ENCODE results near the gene PLD2.
"Not testable (repeated sequence)": the region's sequence is repeated elsewhere in the genome, so short reads cannot be mapped to it uniquely, and the experiment has no call there.

The PLD2 gene

GRCh38 chr17:4789951-4790704 lies 16.8 kb upstream of the PLD2 start:
- DNase-seq: peak; percentile 54 to 88 (median 68)

DNA sequence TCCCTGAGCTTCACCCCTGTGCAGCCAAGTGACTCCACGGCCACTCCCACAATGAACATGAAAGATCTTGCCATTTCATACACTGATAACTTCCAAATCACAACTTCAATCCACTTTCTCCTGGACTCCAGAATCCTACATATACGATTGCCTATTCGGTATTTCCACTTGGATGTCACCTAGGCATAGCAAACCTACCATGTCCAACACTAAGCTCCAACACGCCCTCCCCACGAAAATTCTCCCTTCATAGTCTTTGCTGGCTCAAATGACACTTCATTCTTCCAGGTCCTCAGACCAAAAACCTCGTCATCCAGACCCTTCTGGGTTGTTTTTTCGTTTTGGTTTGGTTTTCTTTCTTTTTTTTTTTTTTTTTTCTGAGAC lies 16.3 kb upstream of the PLD2 start:
- DNase-seq: no peak

GRCh38 chr17:4795168-4795567 lies 11.8 kb upstream of the PLD2 start:
- no peak for DNase-seq

DNA sequence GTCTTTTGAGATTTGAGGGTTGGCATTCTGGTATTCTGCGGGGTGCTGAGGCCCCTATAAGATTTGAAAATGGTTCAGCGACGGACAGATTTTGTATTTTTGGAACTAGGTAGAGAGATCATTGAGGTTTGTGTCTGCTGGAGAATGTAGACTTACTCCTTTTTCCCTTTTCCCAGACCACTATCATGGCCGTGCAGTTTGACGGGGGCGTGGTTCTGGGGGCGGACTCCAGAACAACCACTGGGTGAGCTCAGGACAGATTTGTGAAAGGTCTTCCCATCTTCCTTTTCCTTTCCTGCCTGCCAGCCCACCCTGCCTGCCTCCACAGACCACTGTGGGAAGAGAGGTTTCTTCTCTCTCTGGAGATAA lies 10.4 kb upstream of the PLD2 start:
- no peak for DNase-seq

GRCh38 chr17:4800462-4801196 lies 6.3 kb upstream of the PLD2 start:
- no peak for DNase-seq

GRCh38 chr17:4802228-4802627 lies 4.7 kb upstream of the PLD2 start, which contains the start of gene C17orf114:
TSS of gene C17orf114 (minus strand) at chr17:4802328.
- no peak for DNase-seq

DNA sequence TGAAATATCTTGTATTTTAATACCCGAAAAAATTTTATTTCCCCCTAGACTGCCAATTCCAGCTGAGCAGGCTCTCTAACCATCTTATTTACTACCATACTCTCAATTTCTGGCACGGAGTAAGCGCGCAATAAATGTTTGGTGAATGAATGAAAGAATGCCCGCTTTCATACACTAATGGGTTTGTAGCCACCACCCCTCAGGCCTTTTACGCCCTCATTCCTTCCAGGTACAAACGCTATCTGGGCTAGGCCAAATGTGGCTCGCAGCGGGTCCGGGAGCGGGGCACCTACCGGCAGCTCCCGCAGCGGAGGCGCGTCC lies 536 bp upstream of the PLD2 start:
- no peak for DNase-seq

DNA sequence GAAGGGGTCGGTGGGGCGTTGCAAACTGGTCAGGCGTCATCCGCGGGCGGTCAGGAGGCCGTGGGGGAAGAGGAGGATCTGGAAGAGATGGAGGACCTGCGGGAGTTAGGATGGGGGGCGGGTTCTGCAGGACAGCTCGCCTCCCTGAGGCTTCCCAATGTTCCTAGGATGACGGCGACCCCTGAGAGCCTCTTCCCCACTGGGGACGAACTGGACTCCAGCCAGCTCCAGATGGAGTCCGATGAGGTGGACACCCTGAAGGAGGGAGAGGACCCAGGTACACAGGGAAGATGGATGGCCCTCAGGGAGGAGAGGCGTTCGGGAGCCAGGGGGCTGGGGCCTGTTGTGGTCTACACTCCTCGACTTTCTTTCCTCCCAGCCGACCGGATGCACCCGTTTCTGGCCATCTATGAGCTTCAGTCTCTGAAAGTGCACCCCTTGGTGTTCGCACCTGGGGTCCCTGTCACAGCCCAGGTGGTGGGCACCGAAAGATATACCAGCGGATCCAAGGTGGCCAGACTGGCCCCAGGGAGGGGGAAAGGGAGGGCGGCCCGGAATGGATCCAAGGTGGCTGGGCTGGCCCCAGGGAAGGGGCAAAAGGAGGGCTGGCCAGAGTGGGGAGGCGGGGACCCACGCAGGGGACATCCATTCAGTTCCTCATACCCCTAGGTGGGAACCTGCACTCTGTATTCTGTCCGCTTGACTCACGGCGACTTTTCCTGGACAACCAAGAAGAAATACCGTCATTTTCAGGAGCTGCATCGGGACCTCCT lies 839 bp downstream of the PLD2 start:
- DNase-seq: no peak

DNA sequence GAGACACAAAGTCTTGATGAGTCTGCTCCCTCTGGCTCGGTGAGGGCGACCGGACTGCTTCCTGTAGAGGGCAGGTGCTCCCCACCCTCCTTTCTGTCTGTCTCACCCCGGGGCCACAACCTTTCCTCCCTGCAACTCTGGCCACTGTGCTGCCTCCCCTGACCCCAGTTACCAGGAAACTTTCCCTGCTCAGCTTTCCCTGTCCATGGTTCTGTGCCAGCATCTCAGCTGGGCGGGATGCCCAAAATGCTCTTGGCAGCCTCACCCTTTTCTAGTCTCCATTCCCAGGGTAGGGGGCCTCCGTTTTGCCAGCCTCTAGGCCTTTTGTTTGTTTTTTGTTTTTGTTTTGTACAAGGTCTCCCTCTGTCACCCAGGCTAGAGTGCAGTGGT lies 1.4 kb downstream of the PLD2 start:
- no peak for DNase-seq

GRCh38 chr17:4810696-4811290 lies 3.8 kb downstream of the PLD2 start:
- no peak for DNase-seq

DNA sequence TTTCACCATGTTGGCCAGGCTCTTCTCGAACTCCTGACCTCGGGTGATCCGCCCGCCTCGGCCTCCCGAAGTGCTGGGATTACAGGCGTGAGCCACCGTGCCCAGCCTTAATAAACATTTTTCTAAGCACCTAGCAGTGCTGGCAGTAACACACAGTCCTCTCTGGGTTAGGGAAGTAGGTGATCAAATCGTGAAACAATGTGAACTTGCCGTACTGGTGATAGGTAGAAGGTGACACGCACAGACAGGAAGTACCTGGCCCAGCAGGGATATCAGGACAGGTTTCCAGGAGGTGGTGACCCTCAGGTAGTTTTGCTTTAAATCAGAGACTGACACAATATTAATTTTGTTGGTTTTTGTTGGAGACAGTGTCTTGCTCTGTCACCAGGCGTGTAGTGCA lies 4.5 kb downstream of the PLD2 start:
- DNase-seq: no peak

DNA sequence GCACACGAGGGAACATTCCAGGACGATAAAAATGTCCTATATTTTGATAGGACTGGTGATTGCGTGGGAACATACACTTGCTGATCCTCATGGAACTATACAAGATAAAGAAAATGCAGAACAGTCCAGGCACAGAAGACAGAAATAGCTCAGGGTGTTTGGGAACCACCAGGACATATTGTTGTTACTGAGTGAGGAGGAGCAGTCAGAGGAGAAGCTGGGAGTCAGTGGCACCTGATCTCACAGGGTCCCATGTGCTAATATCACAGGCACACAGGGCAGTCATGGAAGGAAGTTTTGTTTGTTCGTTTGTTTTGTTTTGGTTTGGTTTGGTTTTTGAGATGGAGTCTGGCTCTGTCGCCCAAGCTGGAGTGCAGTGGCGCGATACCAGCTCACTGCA lies 5.7 kb downstream of the PLD2 start:
- no peak for DNase-seq

DNA sequence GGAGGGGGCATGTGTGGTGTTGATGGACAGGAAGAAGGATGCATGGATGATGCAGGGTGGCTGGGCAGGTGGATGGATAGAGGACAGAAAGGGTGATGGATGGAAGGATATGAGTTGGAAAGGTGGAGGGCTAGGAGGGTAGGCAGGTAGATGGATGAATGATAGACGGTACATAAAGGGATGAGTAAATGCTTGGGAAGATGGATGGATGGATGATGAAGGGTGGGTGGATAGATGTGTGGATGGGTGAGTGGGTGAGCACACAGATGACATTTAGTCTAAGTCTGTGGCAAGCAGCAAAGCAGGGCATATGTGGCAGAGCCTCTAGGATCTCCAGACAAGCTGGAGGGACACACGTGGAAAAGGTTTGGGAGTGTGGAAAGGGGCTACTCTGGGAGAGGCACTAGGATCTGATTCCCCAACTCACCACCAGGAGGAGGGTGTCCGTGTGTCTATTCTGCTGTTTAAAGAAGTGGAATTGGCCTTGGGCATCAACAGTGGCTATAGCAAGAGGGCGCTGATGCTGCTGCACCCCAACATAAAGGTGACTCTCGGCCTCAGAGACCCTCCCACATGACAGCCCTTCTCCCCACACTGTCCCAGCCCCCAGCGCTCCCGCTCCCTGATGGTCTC lies 8.2 kb downstream of the PLD2 start:
- no peak for DNase-seq

DNA sequence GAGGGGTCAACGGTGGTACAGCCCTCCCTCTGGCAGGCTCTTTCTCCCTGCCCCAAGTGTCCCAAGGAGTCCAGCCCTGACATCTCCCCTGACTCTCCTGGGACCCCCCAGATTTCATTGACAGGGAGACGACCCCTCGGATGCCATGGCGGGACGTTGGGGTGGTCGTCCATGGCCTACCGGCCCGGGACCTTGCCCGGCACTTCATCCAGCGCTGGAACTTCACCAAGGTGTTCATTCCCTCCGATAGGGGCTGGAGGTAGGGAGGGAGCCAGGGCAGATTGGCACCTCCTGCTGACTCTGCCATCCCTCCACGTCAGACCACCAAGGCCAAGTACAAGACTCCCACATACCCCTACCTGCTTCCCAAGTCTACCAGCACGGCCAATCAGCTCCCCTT lies 9.9 kb downstream of the PLD2 start:
- DNase-seq: no peak

- no peak for DNase-seq
These were observed 11.3 kb downstream of the PLD2 start for GRCh38 chr17:4818276-4818675.

DNA sequence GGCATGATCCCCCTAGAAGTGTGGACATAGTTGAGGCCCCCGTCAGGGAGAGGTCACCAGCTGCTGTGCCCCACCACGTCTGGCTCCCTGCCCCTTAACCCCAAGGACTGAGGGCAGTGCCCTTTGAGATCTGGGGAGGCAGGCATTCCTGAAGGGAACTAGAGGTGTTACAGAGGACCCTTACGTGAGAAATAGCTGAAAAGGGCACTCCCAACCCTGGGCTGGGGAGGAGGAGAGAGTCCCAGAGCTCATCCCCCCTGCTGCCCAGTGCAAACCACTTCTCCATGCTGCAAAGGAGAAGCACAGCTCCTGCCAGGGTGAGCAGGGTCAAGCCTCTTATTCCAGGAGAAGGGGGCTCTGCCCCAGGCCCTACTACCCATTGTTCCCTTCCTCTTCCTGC lies 15.9 kb downstream of the PLD2 start:
- DNase-seq: no peak

- no peak for DNase-seq
These were observed 16.6 kb downstream of the PLD2 start for GRCh38 chr17:4823373-4824089.

DNA sequence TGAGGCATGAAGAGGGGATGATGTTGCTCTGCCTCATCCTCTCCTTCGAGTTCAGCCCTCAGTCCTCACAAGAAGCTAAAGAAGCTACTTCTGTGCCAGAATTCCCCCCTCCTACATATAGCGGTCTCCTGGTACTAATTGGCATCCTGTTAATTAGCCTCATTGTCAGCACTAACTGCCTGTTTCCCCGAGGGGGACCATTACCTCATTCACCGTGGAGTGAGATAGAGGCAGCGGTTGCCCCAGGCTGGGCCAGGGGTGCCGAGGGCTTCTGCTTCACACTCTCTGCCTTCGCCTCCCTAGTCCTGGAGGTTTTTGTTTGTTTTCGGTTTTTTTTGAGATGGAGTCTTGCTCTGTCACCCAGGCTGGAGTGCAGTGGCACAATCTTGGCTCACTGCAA lies 20.4 kb downstream of the PLD2 start:
- no peak for DNase-seq

DNA sequence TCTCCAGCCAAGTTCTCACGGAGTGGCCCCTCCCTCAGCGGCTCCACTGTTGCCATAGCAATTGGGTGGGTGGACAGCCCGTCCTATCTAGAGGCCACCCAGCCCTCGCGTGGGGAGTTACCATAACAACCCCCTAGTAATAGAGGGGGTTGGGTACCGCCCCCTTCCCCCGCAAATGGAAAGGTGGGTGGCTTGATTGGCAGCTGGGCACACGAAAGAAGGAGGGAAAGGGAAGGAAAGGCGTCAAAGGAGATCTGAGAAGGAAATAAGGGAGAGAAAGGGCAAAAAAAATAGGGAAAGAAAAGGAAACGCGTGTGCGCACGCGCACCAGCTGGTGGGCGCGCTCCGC lies 25.9 kb downstream of the PLD2 start:
- DNase-seq: not testable (repeated sequence)

DNA sequence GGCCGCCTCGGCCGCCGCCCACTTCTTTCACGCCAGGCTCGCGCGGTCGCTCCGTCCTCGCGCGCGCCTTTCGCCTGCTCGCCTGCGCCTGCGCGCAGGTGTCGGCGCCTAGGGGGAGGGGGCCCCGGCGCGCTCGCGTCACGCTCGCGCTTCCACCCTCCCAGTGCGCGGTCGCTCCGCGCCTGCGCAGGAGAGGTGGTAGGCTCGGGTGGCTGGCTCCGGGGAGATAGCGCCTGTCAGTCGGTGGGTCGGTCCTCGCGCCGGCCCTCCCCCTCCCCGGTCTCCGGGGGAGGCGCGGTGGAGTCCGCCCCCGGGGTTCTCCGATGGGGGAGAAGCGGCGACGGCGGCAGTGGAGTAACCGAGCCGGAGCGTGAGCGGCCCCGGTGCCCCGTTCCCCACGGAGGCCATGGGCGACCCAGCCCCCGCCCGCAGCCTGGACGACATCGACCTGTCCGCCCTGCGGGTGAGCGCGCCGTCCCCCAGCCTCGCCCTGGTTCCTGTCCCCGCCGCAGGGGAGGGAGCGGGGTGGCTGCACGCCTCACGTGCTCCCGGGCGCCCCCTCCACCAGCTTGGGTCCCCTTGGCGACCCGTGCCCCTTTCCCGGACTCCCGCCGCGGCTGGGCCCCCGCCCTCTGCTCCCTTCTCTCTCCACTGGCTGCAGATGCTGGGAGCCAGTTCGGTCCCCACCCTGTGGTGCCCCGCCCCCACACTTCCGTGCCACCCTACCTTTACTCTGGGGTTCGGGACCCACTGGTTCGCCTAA lies 26.4 kb downstream of the PLD2 start, which contains the start of gene MINK1:
Gene MINK1 (plus strand): TSS at position 163 of the 763 bp plus-strand sequence. CDS start 244 bp downstream, at position 407.
- peak; percentile 77 to 96 (median 87) for DNase-seq

DNA sequence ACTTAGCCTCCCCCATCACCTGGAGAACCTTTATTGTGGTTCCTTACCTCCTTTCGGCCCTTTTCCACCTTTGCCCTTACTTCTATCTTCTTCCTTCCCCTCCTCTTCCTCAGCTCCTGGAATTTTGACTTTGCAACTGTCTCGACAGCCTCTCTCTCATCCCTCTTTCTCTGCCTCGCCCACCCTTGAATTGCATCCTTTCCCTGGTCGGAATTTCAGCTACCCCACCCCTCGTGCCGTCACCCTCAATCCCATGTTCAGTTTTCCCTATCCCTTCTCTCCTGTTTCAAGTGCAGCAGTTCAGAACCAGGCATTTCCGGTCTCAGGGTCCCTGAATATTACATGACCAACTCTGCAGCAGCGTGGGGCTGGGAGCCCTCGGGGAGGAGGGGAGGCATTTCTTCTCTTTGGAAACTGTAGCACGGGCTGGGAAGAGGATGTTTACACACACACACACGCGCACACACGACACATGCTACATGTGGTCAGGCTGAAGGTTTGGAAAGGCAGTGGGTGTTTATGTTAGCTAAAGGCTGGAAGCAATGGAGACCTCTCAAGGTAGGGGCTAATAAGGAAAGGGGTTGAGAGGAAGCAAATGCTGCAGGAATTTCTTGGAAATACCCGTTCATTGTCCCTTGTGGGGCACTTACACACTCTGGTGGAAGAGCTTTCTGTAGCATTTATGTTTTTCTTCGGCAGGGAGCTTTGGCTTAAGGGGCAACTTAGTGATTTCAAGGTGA lies 27.2 kb downstream of the PLD2 start:
- DNase-seq: no peak
